WERI-Rb-1 (cell line): ENCODE results near the gene ARID3A.

Experiments used
- DNase-seq: peaks from one replicate; pipeline ENCODE4 v3.0.0-alpha.2; 2020
- H3K27ac ChIP-seq: fragments of 250-450 bp; sonication (Bioruptor Pico); 2 replicates; pipeline ENCODE4 v1.5.1; 2020; ENCODE audit warnings: mild to moderate bottlenecking, moderate library complexity
- H3K27me3 ChIP-seq: fragments of 250-450 bp; sonication (Bioruptor Pico); 2 replicates; pipeline ENCODE4 v1.5.1; 2021; ENCODE audit warnings: mild to moderate bottlenecking, low read depth, moderate library complexity; ENCODE audit not compliant: insufficient read depth, severe bottlenecking
- H3K36me3 ChIP-seq: fragments of 250-450 bp; sonication (Bioruptor Pico); 2 replicates; pipeline ENCODE4 v1.5.1; 2020; ENCODE audit warnings: mild to moderate bottlenecking, moderate library complexity
- H3K4me3 ChIP-seq: 2 replicates; pipeline ENCODE4 v1.5.1; 2011; ENCODE audit warnings: low read depth, mild to moderate bottlenecking, control low read depth, low read length
- H3K9me3 ChIP-seq: fragments of 250-450 bp; sonication (Bioruptor Pico); 2 replicates; pipeline ENCODE4 v1.5.1; 2021; ENCODE audit warnings: mild to moderate bottlenecking, moderate library complexity; ENCODE audit not compliant: severe bottlenecking
- TF ChIP-seq, protein P1 (sequence below): IDR thresholded peaks from 2 replicates; pipeline ENCODE4 v1.5.1; 2011; ENCODE audit warnings: low read depth, mild to moderate bottlenecking, control low read depth, inconsistent platforms, low read length

The ARID3A gene

DNA sequence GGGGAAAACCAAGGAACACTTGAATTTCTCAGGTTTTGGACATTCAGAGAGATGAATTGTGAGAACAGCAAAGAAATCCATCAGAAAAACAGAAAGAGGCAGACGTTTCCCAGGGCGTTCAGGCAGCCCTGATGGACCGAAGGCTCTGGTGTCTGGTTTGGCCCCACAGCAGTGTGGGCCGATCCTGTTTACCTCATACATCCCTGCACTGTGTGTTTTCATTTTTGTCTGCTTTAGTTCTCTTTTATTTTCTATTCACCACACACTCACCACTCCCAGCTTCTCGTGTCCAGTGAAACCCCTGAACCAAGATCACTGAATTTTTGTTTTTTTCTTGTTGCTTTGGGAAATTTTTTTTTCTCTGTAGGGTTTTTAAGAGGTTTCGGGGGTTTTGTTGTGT, 46.4 kb downstream of the ARID3A start:
- Histone ChIP-seq H3K9me3 (peaks cover 10% of the 10 kb centered on the region), H3K4me3 (no peak overlapping the region), H3K27me3 (no peaks in the 10 kb centered on the region), H3K36me3 (peaks cover 43% of the 10 kb centered on the region), H3K27ac (no peak overlapping the region)
- DNase-seq = no peak
- TF ChIP-seq, protein P1, sequence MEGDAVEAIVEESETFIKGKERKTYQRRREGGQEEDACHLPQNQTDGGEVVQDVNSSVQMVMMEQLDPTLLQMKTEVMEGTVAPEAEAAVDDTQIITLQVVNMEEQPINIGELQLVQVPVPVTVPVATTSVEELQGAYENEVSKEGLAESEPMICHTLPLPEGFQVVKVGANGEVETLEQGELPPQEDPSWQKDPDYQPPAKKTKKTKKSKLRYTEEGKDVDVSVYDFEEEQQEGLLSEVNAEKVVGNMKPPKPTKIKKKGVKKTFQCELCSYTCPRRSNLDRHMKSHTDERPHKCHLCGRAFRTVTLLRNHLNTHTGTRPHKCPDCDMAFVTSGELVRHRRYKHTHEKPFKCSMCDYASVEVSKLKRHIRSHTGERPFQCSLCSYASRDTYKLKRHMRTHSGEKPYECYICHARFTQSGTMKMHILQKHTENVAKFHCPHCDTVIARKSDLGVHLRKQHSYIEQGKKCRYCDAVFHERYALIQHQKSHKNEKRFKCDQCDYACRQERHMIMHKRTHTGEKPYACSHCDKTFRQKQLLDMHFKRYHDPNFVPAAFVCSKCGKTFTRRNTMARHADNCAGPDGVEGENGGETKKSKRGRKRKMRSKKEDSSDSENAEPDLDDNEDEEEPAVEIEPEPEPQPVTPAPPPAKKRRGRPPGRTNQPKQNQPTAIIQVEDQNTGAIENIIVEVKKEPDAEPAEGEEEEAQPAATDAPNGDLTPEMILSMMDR = no peak

DNA sequence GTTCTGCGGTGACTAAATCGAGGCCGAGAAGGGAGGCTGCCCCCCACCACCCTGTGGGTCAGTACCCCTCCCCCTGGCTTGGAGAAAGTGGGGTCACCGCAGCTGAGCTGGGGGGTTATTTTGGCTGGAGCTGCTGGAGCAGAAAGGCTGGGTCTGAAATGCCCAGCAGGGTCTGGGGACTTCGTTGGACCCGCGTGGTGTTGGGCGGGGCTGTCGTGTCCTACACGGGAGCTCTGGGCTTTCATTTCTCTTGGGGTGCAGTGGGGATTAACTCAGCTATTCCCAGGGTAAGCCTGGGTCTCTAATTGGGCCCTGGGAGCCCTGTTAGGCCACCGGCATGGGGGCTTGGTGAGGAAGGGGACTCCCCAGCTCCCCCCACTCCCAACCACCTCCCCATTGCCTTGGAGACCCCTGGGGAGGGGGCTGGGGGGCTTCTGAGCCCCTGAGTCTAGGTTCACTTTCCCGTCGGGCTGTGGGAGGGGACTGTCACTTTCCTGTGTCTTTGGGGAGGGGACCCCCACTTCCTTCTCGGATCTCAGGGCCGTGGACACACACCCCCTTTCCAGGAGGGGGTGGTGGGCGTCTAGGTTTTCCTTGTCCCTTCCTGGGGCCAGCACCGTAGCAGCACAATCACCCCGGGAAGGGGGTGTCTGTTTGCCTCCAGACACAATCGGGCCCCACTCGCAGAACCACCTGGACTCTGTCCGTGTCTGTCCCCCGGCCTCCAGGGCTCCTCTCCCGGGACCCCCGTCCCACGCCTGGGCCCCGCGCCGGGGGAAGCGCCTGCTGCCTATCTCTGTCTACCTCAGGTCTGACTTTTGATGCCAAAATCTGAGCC, 48.1 kb downstream of the ARID3A start:
- H3K36me3 ChIP-seq = peaks cover 31% of the 10 kb centered on the region
- TF ChIP-seq, protein P1 = no peak
- no peak overlapping the region for H3K27ac ChIP-seq
- no peak overlapping the region for H3K4me3 ChIP-seq
- H3K9me3 ChIP-seq = peaks cover 10% of the 10 kb centered on the region
- no peak for DNase-seq
- H3K27me3 ChIP-seq = no peaks in the 10 kb centered on the region

DNA sequence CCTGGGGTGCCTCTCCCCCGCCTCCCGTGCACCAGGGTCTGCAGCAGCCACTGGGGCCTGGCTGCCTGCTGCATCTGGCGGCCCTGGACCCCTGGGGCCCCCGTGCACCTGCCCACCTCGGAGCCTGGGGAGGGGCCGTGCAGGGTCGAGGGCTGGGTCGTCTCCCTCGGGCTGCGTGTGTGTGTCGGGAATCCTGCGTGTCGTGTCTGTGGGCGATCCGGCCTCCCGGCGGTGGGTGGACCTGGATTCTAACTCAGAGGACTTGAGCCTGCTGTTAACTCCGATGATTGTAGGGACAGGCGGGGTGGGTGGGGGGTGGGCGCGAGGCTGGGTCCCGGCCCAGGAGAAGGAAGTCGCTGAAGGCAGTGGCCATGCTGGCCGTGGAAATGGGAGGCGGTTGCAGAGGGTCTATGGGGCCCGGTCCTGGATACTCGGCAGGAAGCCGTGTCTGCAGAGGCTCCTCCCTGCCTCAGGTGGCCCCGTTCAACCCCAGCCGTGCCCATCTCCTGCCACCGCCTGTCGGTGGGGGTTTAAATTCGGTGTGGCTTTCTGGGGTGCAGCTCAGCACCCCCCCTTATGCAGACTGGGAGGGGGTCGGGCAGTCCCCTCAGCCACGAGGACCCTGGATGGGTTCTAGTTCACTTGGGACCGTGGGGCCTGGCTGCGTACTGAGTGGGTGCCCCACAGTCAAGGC, 48.9 kb downstream of the ARID3A start:
- peaks cover 10% of the 10 kb centered on the region for H3K9me3 ChIP-seq
- H3K36me3 ChIP-seq = peaks cover 25% of the 10 kb centered on the region
- H3K4me3 ChIP-seq = no peak overlapping the region

DNA sequence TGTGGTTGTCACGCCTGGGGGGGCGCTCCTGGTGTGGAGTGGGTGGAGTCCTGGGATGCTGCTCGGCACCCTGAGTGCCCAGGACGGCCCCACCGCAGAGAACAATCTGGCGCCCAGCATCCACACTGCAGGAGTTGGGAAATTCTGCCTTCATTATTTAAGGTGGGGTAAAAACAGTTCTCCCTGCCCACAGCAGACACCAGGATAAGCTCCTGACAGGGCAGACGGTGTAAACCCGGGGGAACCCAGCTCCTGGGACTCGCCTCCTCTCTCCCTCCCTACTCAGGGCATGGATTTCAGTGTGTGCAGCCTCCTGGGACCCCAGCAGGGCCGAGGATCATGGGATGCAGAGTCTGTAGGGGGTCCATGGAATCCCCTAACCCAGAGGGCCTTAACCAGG, 50.6 kb downstream of the ARID3A start:
- TF ChIP-seq, protein P1 = no peak
- peak overlapping the region; percentile 46; the same call in 1 of the 2 replicates for H3K27ac ChIP-seq

More for the DNA sequence above, 48.9 kb downstream of the ARID3A start:
- no peak overlapping the region for H3K27ac ChIP-seq
- TF ChIP-seq, protein P1 = no peak
- DNase-seq = no peak
- H3K27me3 ChIP-seq = no peaks in the 10 kb centered on the region

DNA sequence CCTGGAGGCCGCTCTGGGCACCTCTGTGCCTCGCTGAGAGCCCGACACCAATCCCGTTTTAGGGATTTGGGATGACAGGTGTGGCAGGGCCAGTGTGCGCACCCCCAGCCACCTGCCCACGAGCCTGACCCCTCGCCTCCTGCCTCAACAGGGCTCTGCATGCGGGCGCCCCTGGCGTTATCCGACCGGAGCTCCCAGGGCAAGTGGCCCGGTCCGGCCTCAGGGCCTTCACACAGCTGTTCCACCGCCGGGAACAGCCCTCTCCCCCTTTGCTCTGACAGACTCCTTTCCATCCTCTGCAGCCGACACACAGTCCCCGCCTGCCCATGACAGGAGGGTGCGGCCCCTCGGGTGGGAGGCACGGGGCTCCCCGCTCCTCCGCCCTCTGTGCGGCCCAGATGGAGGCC, 51.2 kb downstream of the ARID3A start:
- TF ChIP-seq, protein P1 = no peak
- peaks cover 3% of the 10 kb centered on the region for H3K36me3 ChIP-seq

More for the DNA sequence above, 50.6 kb downstream of the ARID3A start:
- no peaks in the 10 kb centered on the region for H3K9me3 ChIP-seq
- H3K4me3 ChIP-seq = no peak overlapping the region
- peaks cover 7% of the 10 kb centered on the region for H3K36me3 ChIP-seq
- DNase-seq = peak; percentile 70
- H3K27me3 ChIP-seq = no peaks in the 10 kb centered on the region

More for the DNA sequence above, 51.2 kb downstream of the ARID3A start:
- no peaks in the 10 kb centered on the region for H3K9me3 ChIP-seq
- no peak for DNase-seq
- no peaks in the 10 kb centered on the region for H3K27me3 ChIP-seq
- no peak overlapping the region for H3K4me3 ChIP-seq
- H3K27ac ChIP-seq = peak overlapping the region; percentile 46; the same call in 1 of the 2 replicates
